ENCODE data around the gene KSR1.

KSR1 gene

GRCh38 chr17:27585792-27586191, 129.5 kb downstream of the KSR1 start:
- DNase-seq (ENCODE audit: low spot score) (no peak), FAIRE-seq (no peak)

DNA sequence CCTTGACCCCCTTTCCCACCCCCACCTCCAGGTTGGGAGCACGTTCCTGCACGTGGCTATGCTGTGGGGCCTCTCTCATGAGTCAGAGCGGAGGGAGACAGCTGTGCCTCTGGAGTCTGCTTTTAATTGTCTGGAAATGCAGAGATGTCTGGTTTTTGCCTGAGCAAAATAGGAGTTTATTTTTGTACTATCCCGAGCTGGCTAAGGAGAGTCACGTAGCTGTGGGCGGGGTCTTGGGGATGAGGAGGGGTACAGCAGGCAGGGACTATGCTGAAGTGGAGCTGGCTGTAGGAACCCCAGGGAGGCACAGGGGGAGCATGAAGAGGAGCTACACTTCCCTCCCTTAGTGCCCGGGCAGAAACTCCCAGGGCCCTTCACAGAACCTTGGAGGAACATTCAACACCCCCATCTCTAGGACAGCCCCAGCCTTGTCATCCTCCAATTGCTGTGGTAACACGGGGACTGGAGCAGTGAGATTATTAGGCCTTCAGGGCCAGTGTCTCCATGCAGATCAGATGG, 130.0 kb downstream of the KSR1 start:
- no peak for FAIRE-seq
- no peak for DNase-seq (ENCODE audit: low spot score)

- DNase-seq (ENCODE audit: low spot score), result no peak
- no peak for FAIRE-seq
Observed at GRCh38 chr17:27588354-27588753, 132.1 kb downstream of the KSR1 start.

DNA sequence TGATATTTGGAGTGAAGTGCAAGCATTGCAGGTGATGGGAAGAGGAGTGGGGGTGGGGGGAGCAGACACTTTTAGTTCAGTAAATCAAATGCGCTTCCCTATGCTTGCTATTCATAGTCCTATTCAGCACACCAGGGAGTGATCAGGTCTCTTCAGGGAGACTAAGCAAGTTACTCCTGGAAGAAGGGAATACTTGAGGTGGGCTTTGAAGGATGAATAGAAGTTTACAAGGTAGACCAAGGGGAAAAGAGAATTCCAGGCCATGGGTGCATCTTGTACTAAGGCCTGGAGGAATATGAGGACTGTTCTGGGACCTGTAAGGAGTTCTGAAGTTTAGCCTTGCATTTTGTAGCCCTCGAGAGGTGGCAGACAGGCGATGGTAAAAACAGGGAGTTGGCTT, 134.6 kb downstream of the KSR1 start:
- no peak for DNase-seq (ENCODE audit: low spot score)
- no peak for FAIRE-seq

GRCh38 chr17:27591986-27592385, 135.7 kb downstream of the KSR1 start:
- FAIRE-seq, result no peak
- DNase-seq (ENCODE audit: low spot score), result no peak

DNA sequence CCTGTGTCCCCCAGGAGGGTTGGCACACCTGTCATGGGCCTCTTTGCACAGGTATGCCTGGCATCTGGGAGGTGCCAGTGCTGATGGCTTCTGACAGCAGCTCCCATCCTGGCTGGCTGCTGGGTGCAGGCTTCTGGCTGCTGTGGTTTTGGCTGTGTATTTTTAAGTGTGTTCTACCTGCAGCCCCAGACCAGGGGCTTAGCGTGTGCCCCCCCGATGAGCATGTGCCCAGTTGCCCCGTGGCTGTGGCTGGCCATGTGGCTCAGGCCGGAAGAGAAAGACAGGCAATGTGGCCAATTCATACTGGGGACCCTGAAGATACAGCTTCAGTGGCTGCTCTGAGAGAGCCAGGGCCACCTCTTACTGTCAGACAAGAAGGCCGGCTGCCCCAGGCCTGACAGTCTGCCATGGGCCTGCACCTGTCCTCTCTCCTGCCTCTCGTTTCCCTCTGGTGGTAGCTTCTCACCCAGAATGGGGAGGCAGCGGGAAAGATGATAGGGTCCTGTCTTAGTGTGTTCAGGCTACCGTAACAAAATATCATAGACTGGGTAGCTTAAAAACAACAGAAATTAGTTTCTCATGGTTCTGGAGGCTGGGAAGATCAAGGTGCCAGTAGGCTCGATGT, 137.1 kb downstream of the KSR1 start:
- DNase-seq (ENCODE audit: low spot score) (no peak), FAIRE-seq (no peak)

DNA sequence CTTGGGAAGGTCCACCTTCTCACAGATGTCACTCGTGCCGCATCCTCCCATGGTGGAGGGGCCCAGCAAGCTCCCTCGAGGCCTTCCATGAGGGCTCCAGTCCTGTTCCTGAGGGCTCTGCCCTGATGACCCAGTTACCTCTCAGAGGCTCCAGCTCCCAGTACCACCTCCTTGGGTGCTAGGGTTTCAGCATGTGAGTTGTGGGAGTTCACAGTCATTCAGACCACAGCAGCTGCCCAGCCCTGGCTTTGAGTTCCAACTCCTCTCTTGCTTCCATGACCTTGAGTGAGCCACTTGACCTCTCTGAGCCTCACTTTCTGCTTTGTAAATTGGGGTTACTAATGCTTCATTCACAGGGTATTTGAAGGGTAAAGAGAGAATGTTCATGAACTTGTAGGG, 137.6 kb downstream of the KSR1 start:
- DNase-seq (ENCODE audit: low spot score), result no peak
- FAIRE-seq, result no peak

DNA sequence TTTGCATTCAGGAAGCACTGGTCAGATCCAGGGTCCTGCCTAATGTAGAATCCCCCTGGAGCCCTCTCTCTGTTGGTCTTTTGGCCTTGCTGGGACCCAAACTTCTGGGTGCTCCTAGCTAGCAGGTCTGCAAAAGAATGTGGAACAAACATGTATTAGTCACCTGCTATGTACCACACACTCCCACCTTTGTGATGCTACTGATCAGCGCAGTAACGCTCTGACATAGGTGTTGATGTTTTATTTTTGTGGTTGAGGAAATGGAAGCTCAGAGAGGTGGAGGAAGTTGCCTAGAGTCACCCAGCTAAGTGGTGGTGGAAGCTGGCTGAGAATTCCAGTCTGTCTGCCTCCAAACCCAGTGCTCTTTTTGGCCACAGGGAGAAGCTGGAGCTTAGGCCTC, 139.0 kb downstream of the KSR1 start:
- no peak for DNase-seq (ENCODE audit: low spot score)
- FAIRE-seq, result no peak

DNA sequence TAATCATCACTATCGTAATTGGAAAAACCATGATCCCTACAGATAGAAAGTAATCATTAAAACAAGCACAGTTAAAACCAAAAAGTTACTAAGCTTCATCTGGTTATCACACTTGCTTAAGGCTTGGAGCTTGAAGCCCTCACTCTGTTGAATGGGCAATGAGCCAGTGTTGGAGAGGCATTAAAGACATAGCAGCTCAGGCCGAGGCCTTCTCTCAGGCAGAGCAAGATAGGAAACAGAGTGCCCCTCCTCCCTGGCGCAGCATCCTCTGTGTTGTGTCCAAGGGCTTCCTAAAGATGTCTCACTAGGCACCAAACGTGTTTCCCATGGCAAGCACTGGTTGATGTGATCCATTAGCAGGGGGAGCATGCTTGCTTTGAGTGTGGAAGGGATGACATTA, 139.8 kb downstream of the KSR1 start:
- FAIRE-seq, result no peak

DNA sequence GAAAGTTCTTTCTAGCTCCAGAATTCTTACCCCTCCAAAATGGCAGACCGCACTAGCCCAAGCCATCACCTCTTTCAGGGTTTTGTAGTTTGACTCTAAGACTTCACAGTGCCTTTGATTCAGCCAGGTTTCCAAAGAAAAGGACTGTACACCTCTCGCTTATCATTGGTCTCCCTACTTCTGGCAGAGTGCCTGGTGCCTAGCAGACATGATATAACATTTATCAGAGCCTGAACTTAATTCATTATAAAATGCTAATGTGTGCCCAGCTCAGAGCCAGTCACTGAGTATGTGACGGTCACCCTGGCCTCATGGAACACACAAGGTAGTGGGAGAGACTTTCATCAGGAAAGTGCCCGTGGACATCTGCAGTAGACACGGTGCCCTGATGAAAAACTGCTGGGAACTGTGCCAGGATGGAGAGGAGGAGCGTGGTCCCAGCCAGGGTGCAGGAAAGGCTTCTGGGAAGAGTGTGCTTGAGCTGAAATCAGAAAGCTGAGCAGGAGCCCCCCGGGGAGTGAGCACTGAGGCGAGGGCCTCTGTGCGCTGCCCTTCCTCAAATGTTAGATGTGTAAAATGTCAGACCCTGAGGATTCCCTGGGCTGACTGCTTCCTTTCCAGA, 140.4 kb downstream of the KSR1 start:
- DNase-seq (ENCODE audit: low spot score), result no peak
- no peak for FAIRE-seq

More for the DNA sequence above, 139.8 kb downstream of the KSR1 start:
- no peak for DNase-seq (ENCODE audit: low spot score)

- no peak for DNase-seq (ENCODE audit: low spot score)
- FAIRE-seq, result no peak
Observed at GRCh38 chr17:27597188-27597580, 140.9 kb downstream of the KSR1 start.

- DNase-seq (ENCODE audit: low spot score) (no peak), FAIRE-seq (no peak)
Observed at GRCh38 chr17:27597783-27598320, 141.6 kb downstream of the KSR1 start.

DNA sequence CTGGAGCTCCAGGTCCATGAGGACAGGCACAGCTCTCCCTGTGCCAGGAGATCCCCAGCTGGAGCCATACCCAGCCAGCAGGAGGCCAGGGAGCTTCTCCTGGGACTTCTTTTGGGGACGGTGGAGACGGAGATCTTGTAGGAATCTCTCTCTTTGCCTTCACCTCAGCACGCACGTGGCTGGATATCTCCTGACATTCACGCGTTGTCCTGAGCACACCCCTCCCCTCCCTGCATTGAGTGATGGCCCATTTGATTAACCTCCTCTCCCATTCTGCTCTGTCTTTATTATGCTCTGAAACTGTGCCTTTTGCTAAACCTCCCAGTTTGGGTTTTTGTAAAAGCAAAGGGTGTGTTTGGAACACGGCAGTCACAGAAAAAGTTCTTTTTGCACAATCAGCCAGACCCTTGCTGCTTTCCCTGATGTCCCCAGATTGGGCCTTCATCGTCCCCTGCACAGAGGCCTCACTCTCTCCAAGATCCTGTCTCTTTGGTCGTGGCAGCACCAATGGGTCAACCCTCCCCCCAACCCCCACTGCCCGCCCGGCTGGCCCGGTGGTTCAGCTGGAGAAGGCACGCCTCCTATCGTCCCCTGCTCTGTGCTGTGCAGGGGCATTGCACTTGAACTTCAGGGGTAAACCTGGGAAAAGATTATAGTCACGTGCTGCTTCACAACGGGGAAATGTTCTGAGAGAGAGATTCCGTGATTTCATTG, 142.2 kb downstream of the KSR1 start:
- no peak for FAIRE-seq
- DNase-seq (ENCODE audit: low spot score), result no peak

- FAIRE-seq, result no peak
Observed at GRCh38 chr17:27600471-27600870, 144.2 kb downstream of the KSR1 start.

GRCh38 chr17:27601069-27601974, 145.1 kb downstream of the KSR1 start:
- DNase-seq (ENCODE audit: low spot score), result peak; percentile 23
- FAIRE-seq, result no peak

More at GRCh38 chr17:27600471-27600870, 144.2 kb downstream of the KSR1 start:
- no peak for DNase-seq (ENCODE audit: low spot score)

- FAIRE-seq (no peak), DNase-seq (ENCODE audit: low spot score) (no peak)
Observed at GRCh38 chr17:27601975-27602302, 145.7 kb downstream of the KSR1 start.

GRCh38 chr17:27602721-27603420, 146.6 kb downstream of the KSR1 start:
- peak; percentile 19 for DNase-seq (ENCODE audit: low spot score)
- FAIRE-seq, result no peak

GRCh38 chr17:27603421-27603770, 147.1 kb downstream of the KSR1 start:
- no peak for FAIRE-seq
- DNase-seq (ENCODE audit: low spot score), result no peak

- no peak for FAIRE-seq
- no peak for DNase-seq (ENCODE audit: low spot score)
Observed at GRCh38 chr17:27603880-27604794, 147.9 kb downstream of the KSR1 start.

- DNase-seq (ENCODE audit: low spot score) (no peak), FAIRE-seq (no peak)
Observed at GRCh38 chr17:27605409-27605808, 149.2 kb downstream of the KSR1 start.

Data from RCC 7860 (cell line).